Body of pancreas (tissue), 4 donors: ENCODE results near the gene UBE2M.

ENCODE experiments used
- CTCF ChIP-seq, 7 experiments: fragments of 450-650 bp in 4 of 7; fragments of 200-600 bp in 3 of 7; sonication (generic) in 3 of 7; IDR thresholded peaks; one replicate each; pipeline ENCODE4 v1.5.1; 2016 to 2019; ENCODE audit warnings: antibody characterized with exemption in 7 of 7
- POLR2A ChIP-seq, 3 donors: fragments of 450-650 bp; IDR thresholded peaks; one replicate each; pipeline ENCODE4 v1.6.1; 2016; ENCODE audit warnings: antibody characterized with exemption in 3 of 3, mild to moderate bottlenecking in 2 of 3

GRCh38 chr19:58585442-58586132 is 27.2 kb upstream of the UBE2M start:
- no peak for TF ChIP-seq CTCF (IDR thresholded peaks at IDR 0.05)
- no peak for TF ChIP-seq POLR2A (IDR thresholded peaks at IDR 0.05)
